ENCODE measurements around the gene DPRX. TPM values are rescaled to one million over a fixed set of nuclear protein-coding genes. Genes with fewer than 3 reads are reported as not detected.

DPRX gene
- total and polyA plus RNA-seq, 8 donors: 1.5 TPM; not detected in 7

GRCh38 chr19:53595510-53595867, 36.3 kb upstream of the DPRX start:
- Histone ChIP-seq H3K9me3 (peaks cover 0 to 37% (median 17%) of the 10 kb centered on the region in 4 donors), H3K27me3 (no peaks in the 10 kb centered on the region), H3K36me3 (no peaks in the 10 kb centered on the region), H3K27ac (no peak overlapping the region), H3K4me1 (no peaks in the 10 kb centered on the region), H3K4me3 (no peak overlapping the region)
- WGBS, 5 donors: 51 to 74% (median 64%) methylated on average over 9 of the region's 9 CpGs
- intact Hi-C loops (cut with DNase I; ENCODE audit: low total_unique reads): no loop called here
- TF ChIP-seq CTCF (IDR thresholded peaks at IDR 0.05) (no peak), EP300 (IDR thresholded peaks at IDR 0.05) (no peak), POLR2AphosphoS5 (IDR thresholded peaks at IDR 0.05) (no peak), POLR2A (IDR thresholded peaks at IDR 0.05) (no peak)
- no peak for DNase-seq

- WGBS, 5 donors: 68 to 85% (median 84%) methylated on average over 6 to 9 of the region's 9 CpGs
- H3K4me1 ChIP-seq: no peaks in the 10 kb centered on the region
- TF ChIP-seq CTCF (IDR thresholded peaks at IDR 0.05) (no peak), POLR2AphosphoS5 (IDR thresholded peaks at IDR 0.05) (no peak), POLR2A (IDR thresholded peaks at IDR 0.05) (no peak), EP300 (IDR thresholded peaks at IDR 0.05) (no peak)
- peaks cover 0 to 37% (median 17%) of the 10 kb centered on the region in 4 donors for H3K9me3 ChIP-seq
- no peak overlapping the region for H3K4me3 ChIP-seq
- no peaks in the 10 kb centered on the region for H3K27me3 ChIP-seq
- no peaks in the 10 kb centered on the region for H3K36me3 ChIP-seq
- DNase-seq: no peak
- H3K27ac ChIP-seq: no peak overlapping the region
- intact Hi-C loops (cut with DNase I; ENCODE audit: low total_unique reads): no loop called here
These were observed 35.7 kb upstream of the DPRX start for GRCh38 chr19:53596056-53596455.

GRCh38 chr19:53597023-53597422, 34.8 kb upstream of the DPRX start:
- no peak for DNase-seq
- WGBS, 5 donors: 82 to 96% (median 88%) methylated on average over 12 of the region's 12 CpGs
- H3K4me3 ChIP-seq: no peak overlapping the region

GRCh38 chr19:53598361-53598760, 33.4 kb upstream of the DPRX start:
- Histone ChIP-seq H3K4me1 (no peaks in the 10 kb centered on the region), H3K4me3 (no peak overlapping the region), H3K36me3 (no peaks in the 10 kb centered on the region), H3K9me3 (peaks cover 0 to 34% (median 15%) of the 10 kb centered on the region in 4 donors), H3K27ac (no peak overlapping the region), H3K27me3 (no peaks in the 10 kb centered on the region)
- WGBS, 5 donors: 57 to 69% (median 64%) methylated on average over 10 of the region's 10 CpGs
- intact Hi-C loops (cut with DNase I; ENCODE audit: low total_unique reads): no loop called here
- TF ChIP-seq CTCF (IDR thresholded peaks at IDR 0.05) (no peak), EP300 (IDR thresholded peaks at IDR 0.05) (no peak), POLR2A (IDR thresholded peaks at IDR 0.05) (no peak), POLR2AphosphoS5 (IDR thresholded peaks at IDR 0.05) (no peak)
- DNase-seq: no peak

More at GRCh38 chr19:53597023-53597422, 34.8 kb upstream of the DPRX start:
- H3K36me3 ChIP-seq: no peaks in the 10 kb centered on the region
- intact Hi-C loops (cut with DNase I; ENCODE audit: low total_unique reads): no loop called here
- peaks cover 0 to 37% (median 17%) of the 10 kb centered on the region in 4 donors for H3K9me3 ChIP-seq
- no peaks in the 10 kb centered on the region for H3K27me3 ChIP-seq
- TF ChIP-seq POLR2AphosphoS5 (IDR thresholded peaks at IDR 0.05) (no peak), POLR2A (IDR thresholded peaks at IDR 0.05) (no peak), CTCF (IDR thresholded peaks at IDR 0.05) (no peak), EP300 (IDR thresholded peaks at IDR 0.05) (no peak)
- H3K4me1 ChIP-seq: no peaks in the 10 kb centered on the region
- no peak overlapping the region for H3K27ac ChIP-seq
